K562 (cell line): ENCODE results near the gene HYAL3. TPM values are rescaled to one million over a fixed set of nuclear protein-coding genes. Genes with fewer than 3 reads are reported as not detected.

ENCODE experiments used
- C11orf30 ChIP-seq: fragments of 450-650 bp; IDR thresholded peaks from 2 replicates; pipeline ENCODE4 v1.6.1; 2016; ENCODE audit warnings: low read depth, mild to moderate bottlenecking
- CHD4 ChIP-seq: fragments of 200-600 bp; sonication (generic); IDR thresholded peaks from 3 replicates; pipeline ENCODE4 v1.6.1; 2012; ENCODE audit warnings: low read depth, mild to moderate bottlenecking, mixed read lengths, low read length, inconsistent platforms; ENCODE audit not compliant: insufficient read depth, insufficient replicate concordance, poor library complexity, severe bottlenecking
- HDAC1 ChIP-seq, 2 experiments: fragments of 450-650 bp; IDR thresholded peaks; 2 replicates each; pipeline ENCODE4 v1.6.1; 2016 to 2017; ENCODE audit warnings: inconsistent platforms in 1 of 2, mild to moderate bottlenecking in 1 of 2, moderate library complexity in 1 of 2
- HMGN3 ChIP-seq: IDR thresholded peaks from 2 replicates; pipeline ENCODE4 v1.6.1; 2011; ENCODE audit warnings: borderline replicate concordance, low read depth, mild to moderate bottlenecking, mixed read lengths, low read length; ENCODE audit not compliant: insufficient read length; ENCODE audit errors: extremely low read depth
- KAT7 ChIP-seq: sonication (generic); formaldehyde crosslinking; IDR thresholded peaks from 2 replicates; pipeline ENCODE4 v1.8.0; 2022; ENCODE audit warnings: missing genetic modification reagents, mild to moderate bottlenecking, borderline replicate concordance
- KLF13 ChIP-seq: fragments of 450-650 bp; IDR thresholded peaks from 2 replicates; pipeline ENCODE4 v1.6.1; 2016; ENCODE audit warnings: missing genetic modification characterization, low read depth, mild to moderate bottlenecking, missing compliant biosample characterization, moderate library complexity, borderline replicate concordance
- MTA1 ChIP-seq: fragments of 450-650 bp; IDR thresholded peaks from 2 replicates; pipeline ENCODE4 v1.6.1; 2017; ENCODE audit warnings: borderline replicate concordance
- MTA3 ChIP-seq: fragments of 450-650 bp; formaldehyde crosslinking; IDR thresholded peaks from 2 replicates; pipeline ENCODE4 v1.6.1; 2017; ENCODE audit warnings: mild to moderate bottlenecking, borderline replicate concordance
- PTTG1 ChIP-seq: fragments of 450-650 bp; IDR thresholded peaks from 2 replicates; pipeline ENCODE4 v1.6.1; 2016; ENCODE audit warnings: low read depth, mild to moderate bottlenecking, missing genetic modification characterization, missing compliant biosample characterization
- SAP30 ChIP-seq: fragments of 200-600 bp; sonication (generic); IDR thresholded peaks from 2 replicates; pipeline ENCODE4 v1.6.1; 2012; ENCODE audit warnings: borderline replicate concordance, low read depth, mild to moderate bottlenecking, moderate library complexity, low read length, control low read depth, inconsistent platforms; ENCODE audit not compliant: insufficient read depth, poor library complexity, severe bottlenecking
- TBP ChIP-seq: optimal IDR thresholded peaks from 2 replicates; pipeline ENCODE3; 2011; ENCODE audit warnings: low read depth, low read length, improper control_type of control experiment
- ZNF12 ChIP-seq: sonication (generic); formaldehyde crosslinking; IDR thresholded peaks from 2 replicates; pipeline ENCODE4 v1.4.0; 2020; ENCODE audit warnings: mild to moderate bottlenecking, missing genetic modification reagents
- ZNF165 ChIP-seq: fragments of 250-450 bp; sonication (Bioruptor Pico); IDR thresholded peaks from 2 replicates; pipeline ENCODE4 v1.4.0; 2020; ENCODE audit warnings: borderline replicate concordance
- ZNF253 ChIP-seq: fragments of 250-450 bp; sonication (Bioruptor Pico); conservative IDR thresholded peaks from 2 replicates; pipeline ENCODE4 v1.6.1; 2021; ENCODE audit warnings: mild to moderate bottlenecking
- polyA plus RNA-seq, 8 experiments: library from polyadenylated mRNA; depleted of rRNA in 4 of 8; stranded (reverse) in 5 of 8; unstranded in 3 of 8; fragments of >200 nt; fragmentation: Nextera tagmentation in 2 of 8; fragmentation: Illumina TruSeq in 1 of 8; extraction: Ambion mirVana in 2 of 8; extraction: Trizol in 1 of 8; gene quantifications; 2 replicates each; pipeline versions ENCODE4 v1.2.1 to v1.2.3, GENCODE V29; 2011 to 2014; ENCODE audit warnings: inconsistent platforms in 1 of 8, missing spikeins in 1 of 8
- total RNA-seq, 7 experiments: library from RNA; depleted of rRNA in 6 of 7; stranded (reverse); fragments of >200 nt in 6 of 7; fragmentation: Illumina TruSeq in 2 of 7; extraction: Trizol in 2 of 7; gene quantifications; 2 replicates each; pipeline versions ENCODE4 v1.2.1 to v1.2.3, GENCODE V29; 2011 to 2021; ENCODE audit warnings: low replicate concordance in 1 of 7
- TF ChIP-seq, protein P1 (sequence below), 2 experiments: fragments of 450-650 bp; conservative IDR thresholded peaks; 2 replicates each; pipeline ENCODE4 v1.6.1; 2017; ENCODE audit warnings: mild to moderate bottlenecking in 2 of 2, moderate library complexity in 2 of 2
- TF ChIP-seq, protein P2 (sequence below): fragments of 450-650 bp; IDR thresholded peaks from 2 replicates; pipeline ENCODE4 v1.6.1; 2014; ENCODE audit warnings: low read depth, mild to moderate bottlenecking, moderate library complexity, borderline replicate concordance
- TF ChIP-seq, protein P3 (sequence below), 2 experiments: fragments of 450-650 bp; IDR thresholded peaks; 2 replicates each; pipeline ENCODE4 v1.6.1; 2018; ENCODE audit warnings: mild to moderate bottlenecking in 2 of 2, low read depth in 1 of 2; ENCODE audit not compliant: partially characterized antibody in 2 of 2

Gene HYAL3
- total and polyA plus RNA-seq, 9 of the 15 experiments (the other 6 are each of a cell fraction or from before 2014, with no cell fraction given) = 0.38 to 9.1 (median 6.8) TPM

DNA sequence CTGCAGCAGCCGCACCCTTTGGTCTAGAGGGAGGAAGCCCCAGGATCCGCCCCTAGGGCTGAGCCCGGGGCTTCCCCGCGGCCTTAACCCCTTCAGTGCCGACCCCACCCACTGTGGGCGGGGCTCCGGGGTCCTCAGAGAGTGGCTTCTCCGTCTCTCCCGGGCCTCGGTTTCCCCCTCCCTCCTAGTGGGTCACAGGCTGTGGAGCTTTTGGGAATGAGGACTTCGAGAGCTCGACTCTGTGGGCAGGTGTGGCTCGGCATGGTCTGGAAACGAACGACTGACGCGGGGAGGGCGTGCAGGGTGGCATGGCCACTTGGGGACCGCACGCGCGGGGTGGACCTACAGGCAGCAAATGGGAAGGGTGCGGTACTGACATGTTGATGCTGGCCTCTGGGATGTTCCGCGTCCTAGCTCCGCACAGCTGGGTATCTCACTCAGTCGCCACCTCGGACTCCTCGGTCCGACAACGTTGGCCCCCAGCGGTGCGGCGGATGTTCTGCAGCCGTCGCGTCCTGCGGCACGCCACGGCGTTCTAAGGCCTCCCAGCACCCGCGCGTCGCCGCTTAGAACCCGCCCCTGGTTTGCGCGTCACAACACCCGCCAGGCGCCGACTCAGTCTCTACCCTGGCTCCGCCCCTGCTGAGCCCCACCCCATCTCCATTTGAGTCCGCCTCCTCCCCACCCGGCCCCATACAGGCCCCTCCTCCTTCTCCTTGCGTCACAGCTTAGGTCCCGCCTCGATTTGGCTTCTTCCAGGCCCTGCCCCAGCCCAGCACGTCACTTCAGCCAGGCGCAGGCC, at the start of gene HYAL3, which contains the start of gene NAA80 (continued):
- TF ChIP-seq SAP30 = peak; percentile 88
- no peak for TF ChIP-seq PTTG1
- no peak for TF ChIP-seq ZNF165 (CRISPR knock-in tag)
- TF ChIP-seq ZNF253 (CRISPR knock-in tag) = no peak
- TF ChIP-seq C11orf30 = peak; percentile 52
- TF ChIP-seq TBP = peak; percentile 21
- peak; percentile 78; the same call in 1 of the 2 replicates for TF ChIP-seq MTA3
- TF ChIP-seq, protein P1, sequence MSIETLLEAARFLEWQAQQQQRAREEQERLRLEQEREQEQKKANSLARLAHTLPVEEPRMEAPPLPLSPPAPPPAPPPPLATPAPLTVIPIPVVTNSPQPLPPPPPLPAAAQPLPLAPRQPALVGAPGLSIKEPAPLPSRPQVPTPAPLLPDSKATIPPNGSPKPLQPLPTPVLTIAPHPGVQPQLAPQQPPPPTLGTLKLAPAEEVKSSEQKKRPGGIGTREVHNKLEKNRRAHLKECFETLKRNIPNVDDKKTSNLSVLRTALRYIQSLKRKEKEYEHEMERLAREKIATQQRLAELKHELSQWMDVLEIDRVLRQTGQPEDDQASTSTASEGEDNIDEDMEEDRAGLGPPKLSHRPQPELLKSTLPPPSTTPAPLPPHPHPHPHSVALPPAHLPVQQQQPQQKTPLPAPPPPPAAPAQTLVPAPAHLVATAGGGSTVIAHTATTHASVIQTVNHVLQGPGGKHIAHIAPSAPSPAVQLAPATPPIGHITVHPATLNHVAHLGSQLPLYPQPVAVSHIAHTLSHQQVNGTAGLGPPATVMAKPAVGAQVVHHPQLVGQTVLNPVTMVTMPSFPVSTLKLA (conservative IDR thresholded peaks at IDR 0.05) = peak; percentile 79 to 86
- TF ChIP-seq KLF13 (tag) = peak; percentile 71; the same call in 1 of the 2 replicates
- TF ChIP-seq, protein P2, sequence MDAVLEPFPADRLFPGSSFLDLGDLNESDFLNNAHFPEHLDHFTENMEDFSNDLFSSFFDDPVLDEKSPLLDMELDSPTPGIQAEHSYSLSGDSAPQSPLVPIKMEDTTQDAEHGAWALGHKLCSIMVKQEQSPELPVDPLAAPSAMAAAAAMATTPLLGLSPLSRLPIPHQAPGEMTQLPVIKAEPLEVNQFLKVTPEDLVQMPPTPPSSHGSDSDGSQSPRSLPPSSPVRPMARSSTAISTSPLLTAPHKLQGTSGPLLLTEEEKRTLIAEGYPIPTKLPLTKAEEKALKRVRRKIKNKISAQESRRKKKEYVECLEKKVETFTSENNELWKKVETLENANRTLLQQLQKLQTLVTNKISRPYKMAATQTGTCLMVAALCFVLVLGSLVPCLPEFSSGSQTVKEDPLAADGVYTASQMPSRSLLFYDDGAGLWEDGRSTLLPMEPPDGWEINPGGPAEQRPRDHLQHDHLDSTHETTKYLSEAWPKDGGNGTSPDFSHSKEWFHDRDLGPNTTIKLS = peak; percentile 75; the same call in 1 of the 2 replicates
- TF ChIP-seq CHD4 = no peak
- TF ChIP-seq KAT7 = 0 out of 2 replicates have a peak, but pooled peaks have one; percentile 30
- TF ChIP-seq HDAC1 (IDR thresholded peaks at IDR 0.05) = peak in 1 of 2 experiments; percentile 86; a peak in 2 of 4 replicates
- TF ChIP-seq, protein P3, sequence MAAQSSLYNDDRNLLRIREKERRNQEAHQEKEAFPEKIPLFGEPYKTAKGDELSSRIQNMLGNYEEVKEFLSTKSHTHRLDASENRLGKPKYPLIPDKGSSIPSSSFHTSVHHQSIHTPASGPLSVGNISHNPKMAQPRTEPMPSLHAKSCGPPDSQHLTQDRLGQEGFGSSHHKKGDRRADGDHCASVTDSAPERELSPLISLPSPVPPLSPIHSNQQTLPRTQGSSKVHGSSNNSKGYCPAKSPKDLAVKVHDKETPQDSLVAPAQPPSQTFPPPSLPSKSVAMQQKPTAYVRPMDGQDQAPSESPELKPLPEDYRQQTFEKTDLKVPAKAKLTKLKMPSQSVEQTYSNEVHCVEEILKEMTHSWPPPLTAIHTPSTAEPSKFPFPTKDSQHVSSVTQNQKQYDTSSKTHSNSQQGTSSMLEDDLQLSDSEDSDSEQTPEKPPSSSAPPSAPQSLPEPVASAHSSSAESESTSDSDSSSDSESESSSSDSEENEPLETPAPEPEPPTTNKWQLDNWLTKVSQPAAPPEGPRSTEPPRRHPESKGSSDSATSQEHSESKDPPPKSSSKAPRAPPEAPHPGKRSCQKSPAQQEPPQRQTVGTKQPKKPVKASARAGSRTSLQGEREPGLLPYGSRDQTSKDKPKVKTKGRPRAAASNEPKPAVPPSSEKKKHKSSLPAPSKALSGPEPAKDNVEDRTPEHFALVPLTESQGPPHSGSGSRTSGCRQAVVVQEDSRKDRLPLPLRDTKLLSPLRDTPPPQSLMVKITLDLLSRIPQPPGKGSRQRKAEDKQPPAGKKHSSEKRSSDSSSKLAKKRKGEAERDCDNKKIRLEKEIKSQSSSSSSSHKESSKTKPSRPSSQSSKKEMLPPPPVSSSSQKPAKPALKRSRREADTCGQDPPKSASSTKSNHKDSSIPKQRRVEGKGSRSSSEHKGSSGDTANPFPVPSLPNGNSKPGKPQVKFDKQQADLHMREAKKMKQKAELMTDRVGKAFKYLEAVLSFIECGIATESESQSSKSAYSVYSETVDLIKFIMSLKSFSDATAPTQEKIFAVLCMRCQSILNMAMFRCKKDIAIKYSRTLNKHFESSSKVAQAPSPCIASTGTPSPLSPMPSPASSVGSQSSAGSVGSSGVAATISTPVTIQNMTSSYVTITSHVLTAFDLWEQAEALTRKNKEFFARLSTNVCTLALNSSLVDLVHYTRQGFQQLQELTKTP (IDR thresholded peaks at IDR 0.05; ENCODE audit: low read depth in 1 of 2, partially characterized antibody in 2 of 2) = peak in 1 of 2 experiments; percentile 52
- TF ChIP-seq ZNF12 (CRISPR knock-in tag) = no peak
- peak; percentile 58 for TF ChIP-seq HMGN3
- TF ChIP-seq MTA1 = peak; percentile 62
